ENCODE measurements around the gene RGMA.

RGMA gene

GRCh38 chr15:93111451-93111850 is 22.4 kb upstream of the RGMA start:
- no peak for TF ChIP-seq CTCF (conservative IDR thresholded peaks at IDR 0.05; ENCODE audit: low read depth, low read length)
- no peak overlapping the region for H3K4me3 ChIP-seq (ENCODE audit: low read depth, low read length)
- DNase-seq (ENCODE audit: low read depth): no peak

GRCh38 chr15:93110502-93111040 is 21.6 kb upstream of the RGMA start:
- no peak for DNase-seq (ENCODE audit: low read depth)
- no peak overlapping the region for H3K4me3 ChIP-seq (ENCODE audit: low read depth, low read length)
- no peak for TF ChIP-seq CTCF (conservative IDR thresholded peaks at IDR 0.05; ENCODE audit: low read depth, low read length)

GRCh38 chr15:93109336-93110102 is 20.5 kb upstream of the RGMA start:
- peak; percentile 1 for DNase-seq (ENCODE audit: low read depth)
- TF ChIP-seq CTCF (conservative IDR thresholded peaks at IDR 0.05; ENCODE audit: low read depth, low read length): no peak
- no peak overlapping the region for H3K4me3 ChIP-seq (ENCODE audit: low read depth, low read length)

GRCh38 chr15:93107646-93108045 is 18.6 kb upstream of the RGMA start:
- no peak overlapping the region for H3K4me3 ChIP-seq (ENCODE audit: low read depth, low read length)
- no peak for DNase-seq (ENCODE audit: low read depth)
- no peak for TF ChIP-seq CTCF (conservative IDR thresholded peaks at IDR 0.05; ENCODE audit: low read depth, low read length)

- TF ChIP-seq CTCF (conservative IDR thresholded peaks at IDR 0.05; ENCODE audit: low read depth, low read length): no peak
- no peak for DNase-seq (ENCODE audit: low read depth)
- H3K4me3 ChIP-seq (ENCODE audit: low read depth, low read length): no peak overlapping the region
Measured at GRCh38 chr15:93105485-93105884, 16.5 kb upstream of the RGMA start.

GRCh38 chr15:93103823-93104222 is 14.8 kb upstream of the RGMA start:
- no peak for TF ChIP-seq CTCF (conservative IDR thresholded peaks at IDR 0.05; ENCODE audit: low read depth, low read length)
- DNase-seq (ENCODE audit: low read depth): no peak

GRCh38 chr15:93102211-93102610 is 13.2 kb upstream of the RGMA start:
- no peak for DNase-seq (ENCODE audit: low read depth)
- H3K4me3 ChIP-seq (ENCODE audit: low read depth, low read length): no peak overlapping the region
- no peak for TF ChIP-seq CTCF (conservative IDR thresholded peaks at IDR 0.05; ENCODE audit: low read depth, low read length)

More at GRCh38 chr15:93103823-93104222, 14.8 kb upstream of the RGMA start:
- no peak overlapping the region for H3K4me3 ChIP-seq (ENCODE audit: low read depth, low read length)
